Gastrocnemius medialis (tissue), 4 donors: ENCODE measurements around the gene VRK2. TPM values are rescaled to one million over a fixed set of nuclear protein-coding genes. Genes with fewer than 3 reads are reported as not detected.

Experiments
- ATAC-seq, 2 donors: fragments of 150-250 bp; one replicate each; pipeline ENCODE4 v1.9.1; 2016
- DNase-seq, 2 donors: peaks; one replicate each; pipeline ENCODE4 v3.0.0-alpha.2; 2019
- H3K27ac ChIP-seq, 4 donors: fragments of 200-600 bp; sonication (generic); 1 replicate in 1 of 4; 2 replicates in 3 of 4; pipeline ENCODE4 v1.5.1; 2016 to 2018; ENCODE audit warnings: mild to moderate bottlenecking in 2 of 4, moderate library complexity in 1 of 4
- H3K27me3 ChIP-seq, 3 donors: fragments of 200-600 bp; sonication (generic) in 2 of 3; 1 replicate in 1 of 3; 2 replicates in 2 of 3; pipeline versions ENCODE4 v1.5.1 to v1.6.0; 2016 to 2019; ENCODE audit warnings: mild to moderate bottlenecking in 1 of 3, moderate library complexity in 1 of 3
- H3K36me3 ChIP-seq, 2 donors: fragments of 200-600 bp; sonication (generic) in 1 of 2; one replicate each; pipeline ENCODE4 v1.5.1; 2017 to 2018
- H3K4me1 ChIP-seq, 2 donors: fragments of 200-600 bp; sonication (generic) in 1 of 2; one replicate each; pipeline ENCODE4 v1.5.1; 2016 to 2017; ENCODE audit warnings: mild to moderate bottlenecking in 2 of 2
- H3K4me3 ChIP-seq, 4 donors: fragments of 200-600 bp; sonication (generic) in 3 of 4; 1 replicate in 1 of 4; 2 replicates in 3 of 4; pipeline ENCODE4 v1.5.1; 2016 to 2019; ENCODE audit warnings: mild to moderate bottlenecking in 2 of 4
- H3K9me3 ChIP-seq, 3 donors: fragments of 200-600 bp; sonication (generic) in 2 of 3; 1 replicate in 1 of 3; 2 replicates in 2 of 3; pipeline ENCODE4 v1.5.1; 2016 to 2019
- POLR2A ChIP-seq, 2 donors: fragments of 450-650 bp; IDR thresholded peaks; one replicate each; pipeline ENCODE4 v1.6.1; 2017; ENCODE audit warnings: antibody characterized with exemption in 2 of 2, mild to moderate bottlenecking in 2 of 2, moderate library complexity in 2 of 2
- in situ Hi-C, 4 donors: fragments of 200-750 bp; cut with MboI; loops; one replicate each; pipeline versions ENCODE4 v1.15.0 to v1.8.0; 2017; ENCODE audit warnings: low sequenced_read_pairs in 4 of 4
- intact Hi-C: fragments of 100-400 bp; cut with DNase I; formaldehyde crosslinking; loops from one replicate; pipeline ENCODE4 v1.15.1; 2023; ENCODE audit warnings: low total_unique reads
- total RNA-seq, 4 donors: library from RNA; depleted of rRNA; stranded (reverse); fragments of >200 nt; gene quantifications; one replicate each; pipeline versions ENCODE4 v1.1.0 to v1.2.3, GENCODE V29; 2016
- TF ChIP-seq, protein P1 (sequence below), 5 experiments: fragments of 450-650 bp in 3 of 5; fragments of 200-600 bp in 2 of 5; sonication (generic) in 2 of 5; IDR thresholded peaks in 4 of 5; conservative IDR thresholded peaks in 1 of 5; 1 replicate in 4 of 5; 2 replicates in 1 of 5; pipeline ENCODE4 v1.5.1; 2016 to 2019; ENCODE audit warnings: antibody characterized with exemption in 5 of 5, mild to moderate bottlenecking in 3 of 5, moderate library complexity in 3 of 5

The VRK2 gene
- total RNA-seq, 4 donors from 2014 or later = 12.3 to 24.5 (median 21.2) TPM

DNA sequence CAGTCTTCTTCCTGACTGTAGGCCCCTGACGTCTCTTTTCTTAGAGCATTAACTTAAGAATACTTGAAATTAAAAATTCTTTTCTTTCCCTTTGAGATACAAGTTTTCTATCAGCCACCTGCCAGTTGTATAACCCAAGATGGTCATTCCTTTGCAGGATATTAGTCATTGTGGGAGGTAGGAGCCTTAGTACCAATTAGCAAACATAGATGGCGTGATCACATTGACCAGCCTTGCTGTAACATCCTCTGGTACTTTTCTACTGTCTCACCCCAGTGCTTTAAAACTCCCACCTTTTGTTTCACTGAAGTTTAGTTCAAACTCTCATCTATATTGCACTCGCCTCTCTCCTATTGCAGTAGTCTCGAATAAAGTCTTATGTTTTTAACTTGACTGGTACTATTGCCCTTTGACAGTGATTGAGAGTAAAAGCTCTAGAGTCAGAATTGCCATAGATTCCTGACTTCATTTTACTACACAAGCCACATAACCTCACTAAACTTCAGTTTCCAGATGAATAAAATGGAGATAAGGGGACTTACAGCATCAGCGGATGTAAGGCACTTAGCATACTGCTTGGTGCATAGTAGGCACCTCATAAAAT lies 74.1 kb downstream of the VRK2 start:
- H3K4me3 ChIP-seq = no peak overlapping the region
- intact Hi-C loops (no loop called here), in situ Hi-C loops (no loop called here)
- DNase-seq (no peak), ATAC-seq (no peak)
- H3K4me1 ChIP-seq = no peaks in the 10 kb centered on the region
- H3K27me3 ChIP-seq = no peaks in the 10 kb centered on the region
- no peaks in the 10 kb centered on the region for H3K36me3 ChIP-seq
- H3K9me3 ChIP-seq = no peaks in the 10 kb centered on the region
- no peak for TF ChIP-seq POLR2A (IDR thresholded peaks at IDR 0.05)
- TF ChIP-seq, protein P1, sequence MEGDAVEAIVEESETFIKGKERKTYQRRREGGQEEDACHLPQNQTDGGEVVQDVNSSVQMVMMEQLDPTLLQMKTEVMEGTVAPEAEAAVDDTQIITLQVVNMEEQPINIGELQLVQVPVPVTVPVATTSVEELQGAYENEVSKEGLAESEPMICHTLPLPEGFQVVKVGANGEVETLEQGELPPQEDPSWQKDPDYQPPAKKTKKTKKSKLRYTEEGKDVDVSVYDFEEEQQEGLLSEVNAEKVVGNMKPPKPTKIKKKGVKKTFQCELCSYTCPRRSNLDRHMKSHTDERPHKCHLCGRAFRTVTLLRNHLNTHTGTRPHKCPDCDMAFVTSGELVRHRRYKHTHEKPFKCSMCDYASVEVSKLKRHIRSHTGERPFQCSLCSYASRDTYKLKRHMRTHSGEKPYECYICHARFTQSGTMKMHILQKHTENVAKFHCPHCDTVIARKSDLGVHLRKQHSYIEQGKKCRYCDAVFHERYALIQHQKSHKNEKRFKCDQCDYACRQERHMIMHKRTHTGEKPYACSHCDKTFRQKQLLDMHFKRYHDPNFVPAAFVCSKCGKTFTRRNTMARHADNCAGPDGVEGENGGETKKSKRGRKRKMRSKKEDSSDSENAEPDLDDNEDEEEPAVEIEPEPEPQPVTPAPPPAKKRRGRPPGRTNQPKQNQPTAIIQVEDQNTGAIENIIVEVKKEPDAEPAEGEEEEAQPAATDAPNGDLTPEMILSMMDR (IDR thresholded peaks at IDR 0.05 in 4 of 5, conservative IDR thresholded peaks at IDR 0.05 in 1 of 5) = no peak
- H3K27ac ChIP-seq = no peak overlapping the region

DNA sequence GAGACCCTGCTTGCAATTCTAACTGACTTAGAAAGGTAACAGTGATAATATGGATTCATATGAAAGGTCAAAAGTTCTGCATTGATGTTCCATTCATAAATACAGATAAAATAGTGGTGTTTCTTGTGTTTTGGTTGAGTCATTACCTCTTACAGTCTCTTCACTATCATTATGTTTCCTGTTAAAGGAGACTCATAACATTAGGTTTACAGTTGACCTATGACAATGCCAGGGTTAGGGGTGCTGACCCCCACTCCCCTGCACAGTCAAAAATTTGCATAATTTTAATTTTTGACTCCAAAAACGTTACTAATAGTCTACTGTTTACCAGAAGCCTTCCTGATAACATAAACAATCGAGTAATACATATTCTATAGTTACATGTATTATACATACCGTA lies 75.4 kb downstream of the VRK2 start:
- in situ Hi-C loops (no loop called here), intact Hi-C loops (no loop called here)
- ATAC-seq (no peak), DNase-seq (no peak)
- Histone ChIP-seq H3K27me3 (no peaks in the 10 kb centered on the region), H3K4me3 (no peak overlapping the region), H3K4me1 (no peaks in the 10 kb centered on the region), H3K36me3 (no peaks in the 10 kb centered on the region), H3K27ac (no peak overlapping the region), H3K9me3 (no peaks in the 10 kb centered on the region)
- TF ChIP-seq, protein P1 (IDR thresholded peaks at IDR 0.05 in 4 of 5, conservative IDR thresholded peaks at IDR 0.05 in 1 of 5) = no peak
- TF ChIP-seq POLR2A (IDR thresholded peaks at IDR 0.05) = no peak

DNA sequence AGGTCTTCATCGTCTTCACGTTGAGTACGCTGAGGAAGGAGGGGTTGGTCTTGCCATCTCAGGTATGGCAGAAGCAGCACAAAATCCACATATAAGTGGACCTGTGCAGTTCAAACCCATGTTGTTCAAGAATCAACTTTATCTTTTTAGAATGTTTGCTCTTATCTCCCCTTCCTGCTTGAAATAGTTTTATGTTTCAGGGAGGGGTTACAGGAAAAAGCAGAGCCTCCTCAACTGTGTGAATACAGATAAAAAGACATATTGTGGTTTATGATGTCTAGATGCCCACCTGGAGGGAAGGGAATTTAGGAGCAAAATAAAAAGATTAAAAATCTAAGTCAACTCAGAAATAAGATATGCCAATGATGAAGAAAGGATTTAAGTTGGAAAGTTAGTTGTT lies 75.9 kb downstream of the VRK2 start:
- intact Hi-C loops (no loop called here), in situ Hi-C loops (no loop called here)
- H3K27me3 ChIP-seq = no peaks in the 10 kb centered on the region
- DNase-seq = no peak
- no peak overlapping the region for H3K4me3 ChIP-seq
- no peak for ATAC-seq
- TF ChIP-seq POLR2A (IDR thresholded peaks at IDR 0.05) = no peak
- TF ChIP-seq, protein P1 (IDR thresholded peaks at IDR 0.05 in 4 of 5, conservative IDR thresholded peaks at IDR 0.05 in 1 of 5) = no peak
- no peak overlapping the region for H3K27ac ChIP-seq
- no peaks in the 10 kb centered on the region for H3K36me3 ChIP-seq
- no peaks in the 10 kb centered on the region for H3K9me3 ChIP-seq
- no peaks in the 10 kb centered on the region for H3K4me1 ChIP-seq

DNA sequence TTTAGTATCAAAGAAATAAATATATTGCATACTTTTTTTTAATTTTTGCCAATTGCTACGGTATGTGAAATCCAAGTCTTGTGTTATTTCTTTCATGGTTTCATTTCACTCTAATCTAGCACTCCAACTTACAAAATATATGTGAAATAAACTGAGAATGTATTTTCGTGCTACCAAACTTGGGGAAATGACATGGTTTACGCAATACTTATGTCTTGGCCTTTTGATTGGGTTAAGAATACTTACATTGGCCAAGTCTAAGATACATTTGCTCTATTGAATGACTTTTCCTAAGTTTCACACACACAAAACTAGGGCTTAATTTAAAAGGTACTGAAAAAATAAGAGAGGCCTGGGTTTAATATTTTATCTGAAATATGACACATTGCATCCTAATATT lies 80.5 kb downstream of the VRK2 start:
- H3K27ac ChIP-seq = no peak overlapping the region
- intact Hi-C loops = no loop called here
- no peaks in the 10 kb centered on the region for H3K9me3 ChIP-seq
- ATAC-seq = no peak
- DNase-seq = no peak
- in situ Hi-C loops = no loop called here
- H3K27me3 ChIP-seq = no peaks in the 10 kb centered on the region
- H3K4me3 ChIP-seq = no peak overlapping the region
- no peak for TF ChIP-seq POLR2A (IDR thresholded peaks at IDR 0.05)
- TF ChIP-seq, protein P1 (IDR thresholded peaks at IDR 0.05 in 4 of 5, conservative IDR thresholded peaks at IDR 0.05 in 1 of 5) = no peak
- no peaks in the 10 kb centered on the region for H3K4me1 ChIP-seq
- no peaks in the 10 kb centered on the region for H3K36me3 ChIP-seq

DNA sequence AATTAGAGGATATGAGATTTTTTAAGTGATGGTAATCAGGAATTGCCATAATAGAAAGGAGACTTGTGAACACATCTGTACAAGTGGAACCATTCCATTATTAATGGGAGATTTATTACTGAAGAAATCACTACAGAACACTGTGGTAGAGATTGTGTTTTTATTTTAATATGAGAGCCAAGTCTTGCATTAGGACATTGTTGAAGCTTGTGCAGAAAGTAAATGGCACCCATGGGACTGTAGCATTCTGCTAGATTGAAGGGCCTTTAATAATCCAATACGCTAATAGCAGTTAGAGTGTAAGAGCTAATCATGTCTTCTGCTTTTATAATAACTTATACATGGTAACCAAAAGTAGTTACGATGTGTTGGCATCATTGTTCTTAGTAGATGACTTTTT lies 83.6 kb downstream of the VRK2 start:
- H3K4me1 ChIP-seq = no peaks in the 10 kb centered on the region
- in situ Hi-C loops = no loop called here
- H3K27ac ChIP-seq = no peak overlapping the region
- no peaks in the 10 kb centered on the region for H3K36me3 ChIP-seq
- ATAC-seq (no peak), DNase-seq (no peak)
- H3K27me3 ChIP-seq = no peaks in the 10 kb centered on the region
- TF ChIP-seq, protein P1 (IDR thresholded peaks at IDR 0.05 in 4 of 5, conservative IDR thresholded peaks at IDR 0.05 in 1 of 5) = no peak
- no peak for TF ChIP-seq POLR2A (IDR thresholded peaks at IDR 0.05)
- intact Hi-C loops = no loop called here
- H3K4me3 ChIP-seq = no peak overlapping the region
- no peaks in the 10 kb centered on the region for H3K9me3 ChIP-seq
